Right ventricle myocardium superior (tissue), 1 donor: ENCODE results near the gene GGCX. TPM values are rescaled to one million over a fixed set of nuclear protein-coding genes. Genes with fewer than 3 reads are reported as not detected.

ENCODE experiments used
- ATAC-seq: fragments of 200-7000 bp; cut with Tn5 transposase; one replicate; pipeline ENCODE4 v1.9.1; 2020; ENCODE audit warnings: mild to moderate bottlenecking; ENCODE audit not compliant: poor library complexity
- DNase-seq: peaks from one replicate; pipeline ENCODE4 v3.0.0-alpha.2; 2020
- intact Hi-C: fragments of 100-400 bp; cut with DNase I; formaldehyde crosslinking; loops from one replicate; pipeline ENCODE4 v1.11.2; 2022
- total RNA-seq: library from RNA; stranded (reverse); fragmentation: NEBNext Ultra II Directional; extraction: Animal tissue kit (Norgen Biotek cat#: 25700); gene quantifications from one replicate; pipeline ENCODE4 v1.2.1, GENCODE V29; 2021
- donor health status: DM: no; HTN: yes; CAD: no; lungs with severe emphysema.

Gene GGCX
- total RNA-seq, 1 donor from 2014 or later: 25.1 TPM

DNA sequence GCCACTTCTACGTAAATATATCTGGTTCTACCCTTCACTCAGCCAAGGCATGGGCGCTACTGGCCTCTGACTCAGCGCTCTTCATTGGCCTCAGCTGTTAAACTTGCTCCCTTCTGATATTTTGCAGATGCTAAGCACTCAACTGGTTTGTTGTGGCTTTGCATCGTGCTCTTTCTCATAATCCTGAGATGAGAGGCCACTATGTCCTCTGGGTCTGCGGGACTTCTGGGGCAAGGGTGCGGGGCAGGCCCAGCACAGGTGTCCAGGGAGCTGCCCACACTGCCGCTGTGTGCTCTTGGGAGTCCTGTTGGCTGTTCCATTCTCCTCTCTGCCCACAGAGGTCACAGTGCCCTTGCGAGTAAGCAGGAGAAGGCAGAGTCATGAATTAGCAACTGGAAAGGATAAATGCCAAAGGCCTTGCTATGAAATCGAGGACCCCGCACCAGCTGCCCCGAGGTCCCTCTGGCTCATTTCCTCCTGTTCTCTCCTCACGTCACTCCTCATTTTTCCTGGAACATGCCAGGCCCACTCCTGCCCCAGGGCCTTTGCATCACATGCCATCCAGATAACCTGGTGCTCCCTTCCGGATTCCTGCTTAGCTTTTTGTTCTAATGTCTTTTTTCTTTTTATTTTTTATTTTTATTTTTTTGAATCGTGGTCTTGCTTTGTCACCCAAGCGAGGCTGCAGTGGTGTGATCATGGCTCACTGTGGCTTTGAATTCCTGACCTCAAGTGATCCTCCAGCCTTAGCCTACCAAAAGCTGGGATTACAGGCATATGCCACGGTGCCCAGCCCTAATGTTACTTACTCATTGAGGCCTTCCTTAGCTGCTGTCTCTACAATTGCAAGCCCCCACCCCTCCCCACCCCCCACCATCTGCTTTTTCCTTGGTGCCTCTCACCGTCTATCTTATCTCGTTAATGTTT, 57.2 kb downstream of the GGCX start:
- no peak for DNase-seq
- intact Hi-C loops: loop anchor here (5.0 kb wide), 1 partner anchor 33 kb away; the partner anchor contains the start of gene MAT2A
- no peak for ATAC-seq

DNA sequence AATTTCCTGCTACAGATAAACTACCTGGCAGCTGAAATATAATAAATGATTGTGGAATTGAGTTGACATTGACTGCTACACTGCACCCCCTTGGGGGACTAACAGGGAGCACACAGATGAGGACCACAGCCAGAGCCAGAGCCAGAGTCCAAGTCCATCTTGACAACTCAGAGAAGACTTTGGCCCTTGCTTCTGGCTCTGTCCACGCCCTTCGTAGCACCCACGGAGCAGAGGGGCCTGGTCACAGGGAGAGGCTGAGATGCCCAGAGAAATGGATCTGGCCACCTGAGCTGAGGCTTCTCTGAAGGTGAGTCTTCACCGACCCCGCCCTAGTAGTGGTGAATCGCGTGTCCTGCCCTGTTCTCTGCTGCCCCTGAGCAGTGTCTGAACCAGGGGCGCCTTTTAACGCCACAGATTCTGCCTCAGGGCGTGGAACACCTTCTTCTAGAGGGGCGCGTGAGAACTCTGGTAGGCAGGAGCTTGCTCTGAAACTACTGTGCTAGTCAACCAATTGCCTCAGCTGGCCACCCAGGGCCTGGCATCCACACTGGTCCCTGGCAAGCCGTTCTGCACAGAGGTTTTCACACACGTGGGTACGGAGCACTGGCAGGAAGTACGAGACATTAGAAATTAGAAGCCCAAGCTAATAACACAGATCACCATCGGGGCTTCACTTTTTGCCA, 58.0 kb downstream of the GGCX start:
- no peak for ATAC-seq
- DNase-seq: no peak
- intact Hi-C loops: loop anchor here (5.0 kb wide), 1 partner anchor 34 kb away; the partner anchor contains the start of gene MAT2A

DNA sequence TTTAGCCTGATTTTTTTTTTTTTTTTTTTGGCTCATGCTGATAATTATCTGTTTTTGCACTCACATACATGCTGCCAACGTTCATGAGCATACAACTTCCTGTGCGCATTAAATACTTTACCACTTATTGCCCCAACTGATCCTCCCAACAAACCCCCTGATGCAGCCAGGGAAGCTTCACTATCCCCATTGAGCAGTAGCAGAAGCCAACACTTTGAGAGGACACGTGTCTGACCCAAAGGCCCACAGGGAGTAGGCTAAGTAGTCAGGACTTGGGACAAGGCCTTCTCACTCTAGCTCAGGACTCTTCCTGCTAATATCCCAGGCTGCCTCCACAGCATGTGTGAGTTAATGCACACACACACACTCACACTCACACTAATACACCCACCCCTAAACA, 58.6 kb downstream of the GGCX start:
- DNase-seq (no peak), ATAC-seq (no peak)
- intact Hi-C loops: loop anchor here (5.0 kb wide), 1 partner anchor 35 kb away; the partner anchor contains the start of gene MAT2A

DNA sequence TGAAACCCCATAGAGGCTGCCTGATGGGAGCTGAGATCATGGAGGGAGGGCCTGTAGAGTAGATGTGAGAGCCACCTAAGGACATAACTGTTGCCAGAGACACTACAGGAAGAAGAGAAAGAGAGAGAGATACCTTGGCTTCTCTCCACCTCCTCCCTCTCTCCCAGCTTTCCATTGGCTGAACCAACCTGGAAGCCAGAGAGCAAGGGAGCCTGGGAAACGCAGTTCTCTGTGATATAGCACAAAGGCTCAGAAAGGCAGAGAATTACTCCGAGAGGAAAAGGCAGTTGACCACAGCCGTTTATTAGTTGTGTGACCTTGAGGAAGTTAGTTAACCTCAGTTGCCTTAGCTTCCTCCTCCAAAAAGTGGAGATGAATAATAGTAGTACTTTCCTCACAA, 60.0 kb downstream of the GGCX start:
- ATAC-seq: peak; percentile 40
- no peak for DNase-seq
- intact Hi-C loops: loop anchor here (5.0 kb wide), 1 partner anchor 36 kb away; the partner anchor contains the start of gene MAT2A

DNA sequence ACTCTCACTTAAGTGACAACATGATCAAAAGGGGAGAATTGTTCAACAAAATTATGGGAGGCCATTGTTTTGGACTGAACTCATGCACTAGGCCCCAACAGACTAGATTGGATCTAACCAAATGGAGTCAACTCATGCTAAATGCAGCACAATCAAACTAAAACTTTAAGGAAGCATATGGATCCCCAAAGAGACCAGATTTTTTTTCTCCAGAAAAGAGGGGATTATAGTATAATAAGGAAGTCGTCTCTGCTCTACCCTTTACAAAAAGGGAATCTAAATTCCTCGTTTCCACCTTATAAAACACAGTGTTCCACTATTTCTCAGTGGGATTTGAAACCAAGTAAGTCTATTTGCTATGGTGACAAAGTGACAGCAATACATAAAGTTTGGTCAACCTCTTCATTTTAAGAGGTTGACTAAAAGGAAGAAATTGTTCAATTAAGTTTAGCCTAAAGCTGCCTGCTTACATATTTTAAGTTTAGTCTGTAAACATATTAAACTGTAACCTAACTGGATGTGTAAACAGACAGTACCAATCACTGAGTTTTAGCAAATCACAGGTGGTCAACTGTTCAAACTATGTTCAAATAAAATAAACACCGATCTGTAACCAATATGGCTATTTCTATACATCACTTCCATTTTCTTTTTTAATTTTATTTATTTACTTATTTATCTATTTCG, 63.2 kb downstream of the GGCX start:
- intact Hi-C loops: no loop called here
- DNase-seq (no peak), ATAC-seq (no peak)

DNA sequence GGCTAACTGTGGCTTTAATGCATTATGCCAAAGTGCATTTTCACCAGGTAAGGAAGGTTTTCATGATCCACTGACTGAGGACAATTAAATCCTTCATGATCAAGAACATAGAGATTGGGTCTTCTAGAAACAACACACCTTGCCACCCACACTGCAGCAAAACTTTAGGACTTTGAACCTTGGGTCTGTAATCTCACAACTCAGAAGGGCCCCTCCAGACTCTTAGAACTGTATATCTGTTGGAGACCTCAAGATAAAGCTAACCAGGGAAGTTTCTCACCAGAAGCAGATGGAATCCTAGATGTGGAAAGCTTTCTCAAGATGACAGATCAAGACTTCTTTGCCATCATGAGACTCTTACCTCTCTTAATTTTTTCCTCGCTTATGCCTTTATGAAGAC, 64.9 kb downstream of the GGCX start:
- ATAC-seq (no peak), DNase-seq (no peak)
- intact Hi-C loops: no loop called here

Other genes with a start within 250 kb of the GGCX start
- 59.9 TPM for gene TGOLN2, start 233.5 kb downstream of the GGCX start, total RNA-seq
- 39.8 TPM for gene RETSAT, start 207.0 kb downstream of the GGCX start, total RNA-seq
- gene ELMOD3, start 206.7 kb downstream of the GGCX start, total RNA-seq: 9.0 TPM
- 3.4 TPM for gene CAPG, start 151.1 kb downstream of the GGCX start, total RNA-seq
- 0.24 TPM for gene SH2D6, start 142.8 kb downstream of the GGCX start, total RNA-seq
- 116 TPM for gene MAT2A, start 22.3 kb downstream of the GGCX start, total RNA-seq
- gene VAMP8, start 16.1 kb upstream of the GGCX start, total RNA-seq: 16.9 TPM
- 56.3 TPM for gene VAMP5, start 22.9 kb upstream of the GGCX start, total RNA-seq
- 74.5 TPM for gene RNF181, start 34.3 kb upstream of the GGCX start, total RNA-seq
- 9.5 TPM for gene TMEM150A, start 41.2 kb upstream of the GGCX start, total RNA-seq
- 26.5 TPM for gene C2orf68, start 50.6 kb upstream of the GGCX start, total RNA-seq
- gene USP39, start 54.7 kb upstream of the GGCX start, total RNA-seq: 27.3 TPM
- 0.46 TPM for gene SFTPB, start 106.7 kb upstream of the GGCX start, total RNA-seq
- gene GNLY, start 132.9 kb upstream of the GGCX start, total RNA-seq: 1.7 TPM
- 25.8 TPM for gene ATOH8, start 192.5 kb upstream of the GGCX start, total RNA-seq